Measurements from ENCODE around the gene LARGE1. TPM values are rescaled to one million over a fixed set of nuclear protein-coding genes. Genes with fewer than 3 reads are reported as not detected.

The LARGE1 gene
- total RNA-seq, 1 experiment from 2014 or later, result 2.5 TPM

DNA sequence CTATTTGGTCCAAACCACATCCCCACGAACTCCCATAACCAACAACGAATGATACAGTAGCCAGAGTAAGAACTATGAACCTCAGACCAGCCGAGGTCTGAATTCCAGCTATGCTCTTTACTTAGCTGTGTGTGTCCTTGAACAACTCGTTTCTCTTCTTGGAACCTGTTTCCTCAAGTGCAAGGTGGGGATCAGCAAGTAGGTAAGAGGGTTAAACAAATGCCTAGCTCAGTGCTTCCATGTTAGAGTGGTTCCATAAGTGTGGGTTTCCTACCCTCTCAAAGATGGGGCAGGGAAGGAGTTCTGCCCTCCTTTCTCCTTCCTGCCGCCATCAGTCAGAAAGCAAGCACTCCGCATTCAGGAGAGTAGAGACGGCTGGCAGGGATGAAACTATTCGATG, 578.7 kb downstream of the LARGE1 start:
- ChIA-PET POLR2A (no interaction called here), CTCF (no interaction called here)
- in situ Hi-C loops (cut with HindIII; ENCODE audit: low pct_unique_long_range_greater_than_20kb, low sequenced_read_pairs) (no loop called here), intact Hi-C loops (cut with micrococcal nuclease; ENCODE audit: unreplicated experiment) (no loop called here)
- no peaks in the 10 kb centered on the region for H3K9me3 ChIP-seq (ENCODE audit: control insufficient read depth, insufficient read depth, low read depth, low read length)
- H3K27ac ChIP-seq (ENCODE audit: low read length), result no peak overlapping the region
- H3K36me3 ChIP-seq (ENCODE audit: control insufficient read depth, insufficient read depth, low read length), result no peaks in the 10 kb centered on the region
- TF ChIP-seq SIN3A (IDR thresholded peaks at IDR 0.05; ENCODE audit: borderline replicate concordance, insufficient read depth, low read depth, low read length), result no peak
- TF ChIP-seq, protein P1, sequence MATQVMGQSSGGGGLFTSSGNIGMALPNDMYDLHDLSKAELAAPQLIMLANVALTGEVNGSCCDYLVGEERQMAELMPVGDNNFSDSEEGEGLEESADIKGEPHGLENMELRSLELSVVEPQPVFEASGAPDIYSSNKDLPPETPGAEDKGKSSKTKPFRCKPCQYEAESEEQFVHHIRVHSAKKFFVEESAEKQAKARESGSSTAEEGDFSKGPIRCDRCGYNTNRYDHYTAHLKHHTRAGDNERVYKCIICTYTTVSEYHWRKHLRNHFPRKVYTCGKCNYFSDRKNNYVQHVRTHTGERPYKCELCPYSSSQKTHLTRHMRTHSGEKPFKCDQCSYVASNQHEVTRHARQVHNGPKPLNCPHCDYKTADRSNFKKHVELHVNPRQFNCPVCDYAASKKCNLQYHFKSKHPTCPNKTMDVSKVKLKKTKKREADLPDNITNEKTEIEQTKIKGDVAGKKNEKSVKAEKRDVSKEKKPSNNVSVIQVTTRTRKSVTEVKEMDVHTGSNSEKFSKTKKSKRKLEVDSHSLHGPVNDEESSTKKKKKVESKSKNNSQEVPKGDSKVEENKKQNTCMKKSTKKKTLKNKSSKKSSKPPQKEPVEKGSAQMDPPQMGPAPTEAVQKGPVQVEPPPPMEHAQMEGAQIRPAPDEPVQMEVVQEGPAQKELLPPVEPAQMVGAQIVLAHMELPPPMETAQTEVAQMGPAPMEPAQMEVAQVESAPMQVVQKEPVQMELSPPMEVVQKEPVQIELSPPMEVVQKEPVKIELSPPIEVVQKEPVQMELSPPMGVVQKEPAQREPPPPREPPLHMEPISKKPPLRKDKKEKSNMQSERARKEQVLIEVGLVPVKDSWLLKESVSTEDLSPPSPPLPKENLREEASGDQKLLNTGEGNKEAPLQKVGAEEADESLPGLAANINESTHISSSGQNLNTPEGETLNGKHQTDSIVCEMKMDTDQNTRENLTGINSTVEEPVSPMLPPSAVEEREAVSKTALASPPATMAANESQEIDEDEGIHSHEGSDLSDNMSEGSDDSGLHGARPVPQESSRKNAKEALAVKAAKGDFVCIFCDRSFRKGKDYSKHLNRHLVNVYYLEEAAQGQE (IDR thresholded peaks at IDR 0.05; ENCODE audit: insufficient read depth in 1 of 2, low read depth in 2 of 2, low read length in 1 of 2), result no peak
- TF ChIP-seq POLR2AphosphoS5 (IDR thresholded peaks at IDR 0.05; ENCODE audit: low read depth, low read length), result no peak
- no peak for TF ChIP-seq CTCF (IDR thresholded peaks at IDR 0.05)
- no peak for TF ChIP-seq TCF7L2 (IDR thresholded peaks at IDR 0.05; ENCODE audit: low read depth, low read length)
- H3K27me3 ChIP-seq (ENCODE audit: control insufficient read depth, insufficient read depth, low read length), result no peaks in the 10 kb centered on the region
- DNase-seq (ENCODE audit: low read depth, low spot score) (no peak), ATAC-seq (no peak)
- no TSS peak for BruUV-seq (replicated peaks)
- H3K4me1 ChIP-seq (ENCODE audit: control insufficient read depth, insufficient read depth, low read length), result no peaks in the 10 kb centered on the region
- H3K4me3 ChIP-seq (ENCODE audit: low read depth in 2 of 2, low read length in 2 of 2), result no peak overlapping the region

DNA sequence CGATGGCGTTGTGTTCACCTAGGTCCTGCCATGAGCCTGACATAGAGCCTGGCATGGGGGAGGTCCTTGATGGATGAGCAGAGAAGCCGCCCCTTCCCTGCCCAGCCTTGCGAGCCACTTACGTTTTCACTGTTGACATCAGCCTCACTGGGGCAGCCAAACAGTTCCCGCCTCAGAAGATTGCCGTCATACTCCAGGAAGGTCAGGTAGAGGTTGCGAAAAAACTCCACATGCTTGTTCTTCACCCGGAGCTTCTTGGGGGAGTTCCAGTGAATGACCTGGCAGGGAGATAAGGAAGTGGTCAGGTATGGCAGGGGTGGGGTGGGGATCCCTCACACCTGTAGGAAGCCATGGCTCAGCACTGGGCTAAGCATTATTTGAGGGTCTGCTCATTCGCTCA, 582.8 kb downstream of the LARGE1 start:
- in situ Hi-C loops (cut with HindIII; ENCODE audit: low pct_unique_long_range_greater_than_20kb, low sequenced_read_pairs) (no loop called here), intact Hi-C loops (cut with micrococcal nuclease; ENCODE audit: unreplicated experiment) (no loop called here)
- POLR2A ChIA-PET, result no interaction called here
- CTCF ChIA-PET, result no interaction called here
- no TSS peak for BruUV-seq (replicated peaks)
- no peak overlapping the region for H3K4me3 ChIP-seq (ENCODE audit: low read depth in 2 of 2, low read length in 2 of 2)
- DNase-seq (ENCODE audit: low read depth, low spot score) (no peak), ATAC-seq (no peak)
- H3K27me3 ChIP-seq (ENCODE audit: control insufficient read depth, insufficient read depth, low read length), result no peaks in the 10 kb centered on the region
- H3K9me3 ChIP-seq (ENCODE audit: control insufficient read depth, insufficient read depth, low read depth, low read length), result no peaks in the 10 kb centered on the region
- no peaks in the 10 kb centered on the region for H3K36me3 ChIP-seq (ENCODE audit: control insufficient read depth, insufficient read depth, low read length)
- H3K27ac ChIP-seq (ENCODE audit: low read length), result no peak overlapping the region
- no peaks in the 10 kb centered on the region for H3K4me1 ChIP-seq (ENCODE audit: control insufficient read depth, insufficient read depth, low read length)
- no peak for TF ChIP-seq POLR2AphosphoS5 (IDR thresholded peaks at IDR 0.05; ENCODE audit: low read depth, low read length)
- TF ChIP-seq SIN3A (IDR thresholded peaks at IDR 0.05; ENCODE audit: borderline replicate concordance, insufficient read depth, low read depth, low read length), result no peak
- TF ChIP-seq, protein P1 (IDR thresholded peaks at IDR 0.05; ENCODE audit: insufficient read depth in 1 of 2, low read depth in 2 of 2, low read length in 1 of 2), result no peak

All from Panc1 (cell line).